ENCODE data around the gene RAB10.

DNA sequence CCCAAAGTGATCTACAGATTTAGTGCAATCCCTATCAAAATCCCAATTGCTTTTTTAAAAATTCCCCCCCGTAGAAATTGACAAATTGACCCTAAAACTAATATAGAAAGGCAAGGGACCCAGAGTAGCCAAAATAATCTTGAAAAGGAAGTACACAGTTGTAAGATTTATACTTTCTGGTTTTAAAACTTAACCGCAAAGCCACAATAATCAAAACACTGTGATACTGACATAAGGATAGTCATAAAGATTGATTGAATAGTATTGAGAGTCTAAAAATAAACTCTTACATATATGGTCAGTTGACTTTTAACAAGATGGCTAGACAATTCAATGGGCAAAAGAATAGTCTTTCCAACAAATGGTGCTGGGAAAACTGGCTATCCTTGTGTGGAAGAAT is 80.3 kb downstream of the RAB10 start:
- TF ChIP-seq, protein P1, sequence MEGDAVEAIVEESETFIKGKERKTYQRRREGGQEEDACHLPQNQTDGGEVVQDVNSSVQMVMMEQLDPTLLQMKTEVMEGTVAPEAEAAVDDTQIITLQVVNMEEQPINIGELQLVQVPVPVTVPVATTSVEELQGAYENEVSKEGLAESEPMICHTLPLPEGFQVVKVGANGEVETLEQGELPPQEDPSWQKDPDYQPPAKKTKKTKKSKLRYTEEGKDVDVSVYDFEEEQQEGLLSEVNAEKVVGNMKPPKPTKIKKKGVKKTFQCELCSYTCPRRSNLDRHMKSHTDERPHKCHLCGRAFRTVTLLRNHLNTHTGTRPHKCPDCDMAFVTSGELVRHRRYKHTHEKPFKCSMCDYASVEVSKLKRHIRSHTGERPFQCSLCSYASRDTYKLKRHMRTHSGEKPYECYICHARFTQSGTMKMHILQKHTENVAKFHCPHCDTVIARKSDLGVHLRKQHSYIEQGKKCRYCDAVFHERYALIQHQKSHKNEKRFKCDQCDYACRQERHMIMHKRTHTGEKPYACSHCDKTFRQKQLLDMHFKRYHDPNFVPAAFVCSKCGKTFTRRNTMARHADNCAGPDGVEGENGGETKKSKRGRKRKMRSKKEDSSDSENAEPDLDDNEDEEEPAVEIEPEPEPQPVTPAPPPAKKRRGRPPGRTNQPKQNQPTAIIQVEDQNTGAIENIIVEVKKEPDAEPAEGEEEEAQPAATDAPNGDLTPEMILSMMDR (IDR thresholded peaks at IDR 0.05), result no peak
- no peak for TF ChIP-seq POLR2A (IDR thresholded peaks at IDR 0.05)

Data from prostate gland (tissue), 2 donors.